ENCODE measurements around the gene OR52K2.

The OR52K2 gene

GRCh38 chr11:4496557-4497248 lies 47.6 kb downstream of the OR52K2 start:
- no peak for DNase-seq (ENCODE audit: low read depth)
- TF ChIP-seq, protein P1, sequence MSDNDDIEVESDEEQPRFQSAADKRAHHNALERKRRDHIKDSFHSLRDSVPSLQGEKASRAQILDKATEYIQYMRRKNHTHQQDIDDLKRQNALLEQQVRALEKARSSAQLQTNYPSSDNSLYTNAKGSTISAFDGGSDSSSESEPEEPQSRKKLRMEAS (IDR thresholded peaks at IDR 0.05; ENCODE audit: low read depth, low read length), result no peak
- TF ChIP-seq POLR2A (IDR thresholded peaks at IDR 0.05; ENCODE audit: extremely low read depth, insufficient read length), result no peak
- TF ChIP-seq, protein P2, sequence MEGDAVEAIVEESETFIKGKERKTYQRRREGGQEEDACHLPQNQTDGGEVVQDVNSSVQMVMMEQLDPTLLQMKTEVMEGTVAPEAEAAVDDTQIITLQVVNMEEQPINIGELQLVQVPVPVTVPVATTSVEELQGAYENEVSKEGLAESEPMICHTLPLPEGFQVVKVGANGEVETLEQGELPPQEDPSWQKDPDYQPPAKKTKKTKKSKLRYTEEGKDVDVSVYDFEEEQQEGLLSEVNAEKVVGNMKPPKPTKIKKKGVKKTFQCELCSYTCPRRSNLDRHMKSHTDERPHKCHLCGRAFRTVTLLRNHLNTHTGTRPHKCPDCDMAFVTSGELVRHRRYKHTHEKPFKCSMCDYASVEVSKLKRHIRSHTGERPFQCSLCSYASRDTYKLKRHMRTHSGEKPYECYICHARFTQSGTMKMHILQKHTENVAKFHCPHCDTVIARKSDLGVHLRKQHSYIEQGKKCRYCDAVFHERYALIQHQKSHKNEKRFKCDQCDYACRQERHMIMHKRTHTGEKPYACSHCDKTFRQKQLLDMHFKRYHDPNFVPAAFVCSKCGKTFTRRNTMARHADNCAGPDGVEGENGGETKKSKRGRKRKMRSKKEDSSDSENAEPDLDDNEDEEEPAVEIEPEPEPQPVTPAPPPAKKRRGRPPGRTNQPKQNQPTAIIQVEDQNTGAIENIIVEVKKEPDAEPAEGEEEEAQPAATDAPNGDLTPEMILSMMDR (IDR thresholded peaks at IDR 0.05; ENCODE audit: low read depth, low read length), result no peak
- TF ChIP-seq MYC (IDR thresholded peaks at IDR 0.05; ENCODE audit: low read depth, low read length), result no peak
- no peak overlapping the region for H3K4me3 ChIP-seq (ENCODE audit: low read depth, low read length)

Data from NB4 (cell line).